Measurements from ENCODE around the gene SLC35G3. TPM values are rescaled to one million over a fixed set of nuclear protein-coding genes. Genes with fewer than 3 reads are reported as not detected.
A peak's percentile ranks its signal among the peaks of the same experiment; 100 is the strongest.
"Not testable (repeated sequence)": the region's sequence is repeated elsewhere in the genome, so short reads cannot be mapped to it uniquely, and the experiment has no call there.

Gene SLC35G3
- total RNA-seq, 5 donors from 2014 or later (not counting 1 experiment from before 2014, with no cell fraction given): not detected

GRCh38 chr17:35176897-35177296, 17.3 kb downstream of the SLC35G3 start:
- Histone ChIP-seq H3K36me3 (ENCODE audit: control insufficient read depth in 2 of 2, extremely low read depth in 1 of 2, insufficient read depth in 1 of 2, low read length in 1 of 2) (no peaks in the 10 kb centered on the region), H3K9me3 (no peaks in the 10 kb centered on the region), H3K27ac (ENCODE audit: low read length) (peak overlapping the region; percentile 64), H3K4me1 (ENCODE audit: control insufficient read depth in 1 of 2, extremely low read depth in 1 of 2, insufficient read depth in 2 of 2, low read length in 2 of 2) (peaks cover 22 to 48% of the 10 kb centered on the region in 2 experiments), H3K27me3 (replicated peaks in 1 of 2; ENCODE audit: control insufficient read depth in 2 of 2, extremely low read depth in 1 of 2, insufficient read depth in 2 of 2, low read length in 1 of 2) (no peaks in the 10 kb centered on the region), H3K4me3 (ENCODE audit: control insufficient read depth in 1 of 2, extremely low read depth in 1 of 2, low read length in 1 of 2) (no peak overlapping the region)
- Mint-ChIP-seq H3K4me3 (peak overlapping the region in 1 of 3 donors; percentile 64), H3K27me3 (no peaks in the 10 kb centered on the region), H3K27ac (peak overlapping the region; percentile 93 to 95), H3K36me3 (no peaks in the 10 kb centered on the region), H3K9me3 (no peaks in the 10 kb centered on the region), H3K4me1 (peaks cover 65 to 83% (median 74%) of the 10 kb centered on the region in 3 donors)
- DNase-seq (peak in 1 of 35 experiments; percentile 21), ATAC-seq (replicated peaks in 1 of 4) (peak in 1 of 4 experiments; percentile 12)
- ChIA-PET POLR2A (no interaction called here), CTCF (no interaction called here)
- WGBS (ENCODE audit: insufficient coverage): 100% methylated on average over 6 of the region's 8 CpGs

- Histone ChIP-seq H3K4me1 (ENCODE audit: control insufficient read depth in 1 of 2, extremely low read depth in 1 of 2, insufficient read depth in 2 of 2, low read length in 2 of 2) (peaks cover 28 to 56% of the 10 kb centered on the region in 2 experiments), H3K27ac (ENCODE audit: low read length) (no peak overlapping the region), H3K9me3 (no peaks in the 10 kb centered on the region), H3K4me3 (ENCODE audit: control insufficient read depth in 1 of 2, extremely low read depth in 1 of 2, low read length in 1 of 2) (no peak overlapping the region), H3K27me3 (replicated peaks in 1 of 2; ENCODE audit: control insufficient read depth in 2 of 2, extremely low read depth in 1 of 2, insufficient read depth in 2 of 2, low read length in 1 of 2) (no peaks in the 10 kb centered on the region), H3K36me3 (ENCODE audit: control insufficient read depth in 2 of 2, extremely low read depth in 1 of 2, insufficient read depth in 1 of 2, low read length in 1 of 2) (no peaks in the 10 kb centered on the region)
- H3K4me3 Mint-ChIP-seq: peak overlapping the region in 1 of 3 donors; percentile 26
- no peaks in the 10 kb centered on the region for H3K27me3 Mint-ChIP-seq
- peak in 1 of 35 experiments; percentile 10 for DNase-seq
- no peak for ATAC-seq (replicated peaks in 1 of 4)
- WGBS (ENCODE audit: insufficient coverage): 90% methylated on average over 3 of the region's 9 CpGs
- no peaks in the 10 kb centered on the region for H3K36me3 Mint-ChIP-seq
- peaks cover 75 to 91% (median 82%) of the 10 kb centered on the region in 3 donors for H3K4me1 Mint-ChIP-seq
- ChIA-PET CTCF (no interaction called here), POLR2A (interaction anchor here in 1 of 2 donors (0.6 kb wide), 1 partner anchor 8 kb away, joined by 3 read pairs; no protein-coding TSS in a partner anchor)
- no peaks in the 10 kb centered on the region for H3K9me3 Mint-ChIP-seq
- peak overlapping the region; percentile 93 to 95 for H3K27ac Mint-ChIP-seq
These were observed 18.4 kb downstream of the SLC35G3 start for GRCh38 chr17:35175638-35176415.

GRCh38 chr17:35174835-35175334, 19.3 kb downstream of the SLC35G3 start:
- ChIA-PET CTCF (interaction anchor here in 1 of 2 donors (0.6 kb wide), 1 partner anchor 588 kb away, joined by 16 read pairs; no protein-coding TSS in a partner anchor), POLR2A (no interaction called here)
- ATAC-seq (replicated peaks in 1 of 4) (no peak), DNase-seq (no peak)
- Histone ChIP-seq H3K4me1 (ENCODE audit: control insufficient read depth in 1 of 2, extremely low read depth in 1 of 2, insufficient read depth in 2 of 2, low read length in 2 of 2) (peaks cover 25 to 50% of the 10 kb centered on the region in 2 experiments), H3K27ac (ENCODE audit: low read length) (no peak overlapping the region), H3K27me3 (replicated peaks in 1 of 2; ENCODE audit: control insufficient read depth in 2 of 2, extremely low read depth in 1 of 2, insufficient read depth in 2 of 2, low read length in 1 of 2) (no peaks in the 10 kb centered on the region), H3K9me3 (no peaks in the 10 kb centered on the region), H3K36me3 (ENCODE audit: control insufficient read depth in 2 of 2, extremely low read depth in 1 of 2, insufficient read depth in 1 of 2, low read length in 1 of 2) (no peaks in the 10 kb centered on the region), H3K4me3 (ENCODE audit: control insufficient read depth in 1 of 2, extremely low read depth in 1 of 2, low read length in 1 of 2) (no peak overlapping the region)
- H3K4me1 Mint-ChIP-seq: peaks cover 72 to 82% (median 75%) of the 10 kb centered on the region in 3 donors
- peak overlapping the region; percentile 84 to 85 for H3K27ac Mint-ChIP-seq
- no peaks in the 10 kb centered on the region for H3K9me3 Mint-ChIP-seq
- whole genome bisulfite sequencing (ENCODE audit: insufficient coverage): 93% methylated on average over 2 of the region's 2 CpGs
- H3K4me3 Mint-ChIP-seq: peak overlapping the region in 1 of 3 donors; percentile 26
- H3K27me3 Mint-ChIP-seq: no peaks in the 10 kb centered on the region
- no peaks in the 10 kb centered on the region for H3K36me3 Mint-ChIP-seq

GRCh38 chr17:35172321-35172720, 21.9 kb downstream of the SLC35G3 start:
- ATAC-seq (replicated peaks in 1 of 4); H3K9me3 ChIP-seq; H3K4me3 ChIP-seq (ENCODE audit: control insufficient read depth in 1 of 2, extremely low read depth in 1 of 2, low read length in 1 of 2); H3K27me3 ChIP-seq (replicated peaks in 1 of 2; ENCODE audit: control insufficient read depth in 2 of 2, extremely low read depth in 1 of 2, insufficient read depth in 2 of 2, low read length in 1 of 2); H3K27me3 Mint-ChIP-seq; H3K36me3 Mint-ChIP-seq; H3K36me3 ChIP-seq (ENCODE audit: control insufficient read depth in 2 of 2, extremely low read depth in 1 of 2, insufficient read depth in 1 of 2, low read length in 1 of 2); H3K9me3 Mint-ChIP-seq: not testable (repeated sequence)
- Histone ChIP-seq H3K4me1 (ENCODE audit: control insufficient read depth in 1 of 2, extremely low read depth in 1 of 2, insufficient read depth in 2 of 2, low read length in 2 of 2) (peaks cover 20 to 39% of the 10 kb centered on the region in 2 experiments), H3K27ac (ENCODE audit: low read length) (peak overlapping the region; percentile 55)
- peaks cover 52 to 60% (median 52%) of the 10 kb centered on the region in 3 donors for H3K4me1 Mint-ChIP-seq
- peak overlapping the region in 1 of 3 donors; percentile 37 for H3K4me3 Mint-ChIP-seq
- ChIA-PET POLR2A (interaction anchor here in 1 of 2 donors (0.6 kb wide), 1 partner anchor 28 kb away, joined by 3 read pairs; no protein-coding TSS in a partner anchor), CTCF (interaction anchor here (0.6 to 0.7 kb wide), 2 partner anchors 167 to 316 kb away, joined by 3 read pairs; no protein-coding TSS in a partner anchor)
- 92% methylated on average over 3 of the region's 3 CpGs for WGBS (ENCODE audit: insufficient coverage)
- H3K27ac Mint-ChIP-seq: peak overlapping the region; percentile 58 to 70
- peak in 1 of 35 experiments; percentile 10 for DNase-seq

DNA sequence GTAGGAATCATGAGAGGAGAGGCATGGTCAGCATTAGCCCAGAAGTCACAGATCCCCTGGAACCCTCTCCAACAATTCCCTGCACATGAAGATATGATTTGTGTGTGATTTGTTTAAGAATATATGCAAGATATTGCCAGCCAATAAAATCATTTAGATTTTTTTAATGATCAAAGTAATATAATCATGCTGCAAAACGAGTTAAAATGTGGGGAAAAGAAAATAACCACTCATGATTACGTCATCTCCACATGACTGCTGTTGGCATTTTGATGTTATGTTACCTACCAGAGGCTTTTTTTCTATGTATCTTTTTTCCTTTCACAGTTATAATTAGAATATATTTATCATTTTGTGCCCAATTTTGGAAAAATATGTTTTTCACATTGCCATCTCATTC, 22.4 kb downstream of the SLC35G3 start:
- no peaks in the 10 kb centered on the region for H3K36me3 ChIP-seq (ENCODE audit: control insufficient read depth in 2 of 2, extremely low read depth in 1 of 2, insufficient read depth in 1 of 2, low read length in 1 of 2)
- Mint-ChIP-seq H3K4me3 (peak overlapping the region; percentile 48 to 58 (median 51)), H3K9me3 (no peaks in the 10 kb centered on the region), H3K4me1 (peaks cover 47 to 56% (median 47%) of the 10 kb centered on the region in 3 donors), H3K27ac (peak overlapping the region; percentile 76 to 83), H3K36me3 (no peaks in the 10 kb centered on the region), H3K27me3 (no peaks in the 10 kb centered on the region)
- H3K4me1 ChIP-seq (ENCODE audit: control insufficient read depth in 1 of 2, extremely low read depth in 1 of 2, insufficient read depth in 2 of 2, low read length in 2 of 2): peaks cover 18 to 34% of the 10 kb centered on the region in 2 experiments
- ChIA-PET CTCF (interaction anchor here in 1 of 2 donors (1.0 kb wide), 1 partner anchor 362 kb away, joined by 5 read pairs; no protein-coding TSS in a partner anchor), POLR2A (no interaction called here)
- WGBS (ENCODE audit: insufficient coverage): no CpG with 5 or more reads among the region's 2 CpGs
- H3K27ac ChIP-seq (ENCODE audit: low read length): peak overlapping the region; percentile 55
- ATAC-seq (replicated peaks in 1 of 4) (peak; percentile 33 to 77 (median 49)), DNase-seq (peak in 4 of 35 experiments; percentile 12 to 62 (median 22))
- peak overlapping the region in 1 of 2 donors; percentile 28 for H3K4me3 ChIP-seq (ENCODE audit: control insufficient read depth in 1 of 2, extremely low read depth in 1 of 2, low read length in 1 of 2)
- no peaks in the 10 kb centered on the region for H3K9me3 ChIP-seq
- H3K27me3 ChIP-seq (replicated peaks in 1 of 2; ENCODE audit: control insufficient read depth in 2 of 2, extremely low read depth in 1 of 2, insufficient read depth in 2 of 2, low read length in 1 of 2): no peaks in the 10 kb centered on the region
